Medulla oblongata (tissue), 1 donor: ENCODE results near the gene ZSWIM8.
"Not testable (repeated sequence)": the region's sequence is repeated elsewhere in the genome, so short reads cannot be mapped to it uniquely, and the experiment has no call there.

Experiments
- DNase-seq: peaks from one replicate; pipeline ENCODE4 v3.0.0-alpha.2; 2015; ENCODE audit errors: extremely low spot score

The ZSWIM8 gene

GRCh38 chr10:73795491-73795890 is 10.1 kb downstream of the ZSWIM8 start:
- not testable (repeated sequence) for DNase-seq

- not testable (repeated sequence) for DNase-seq
Measured at GRCh38 chr10:73796035-73796434, 10.6 kb downstream of the ZSWIM8 start.

DNA sequence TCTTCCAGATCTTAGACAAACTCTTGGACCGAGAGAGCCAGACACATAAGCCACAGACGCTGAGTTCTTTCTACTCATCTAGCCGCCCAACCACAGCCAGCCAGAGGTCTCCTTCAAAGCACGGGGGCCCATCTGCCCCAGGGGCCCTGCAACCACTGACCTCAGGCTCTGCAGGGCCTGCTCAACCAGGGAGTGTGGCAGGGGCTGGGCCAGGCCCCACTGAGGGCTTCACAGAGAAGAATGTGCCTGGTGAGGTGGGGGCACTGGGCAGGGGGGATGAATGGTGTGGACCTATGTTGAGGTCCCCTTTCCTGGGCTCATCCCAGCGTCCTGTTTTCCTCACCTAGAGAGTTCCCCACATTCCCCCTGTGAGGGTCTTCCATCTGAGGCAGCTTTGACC is 11.4 kb downstream of the ZSWIM8 start:
- no peak for DNase-seq

- no peak for DNase-seq
Measured at GRCh38 chr10:73797324-73798025, 12.1 kb downstream of the ZSWIM8 start.

GRCh38 chr10:73798087-73798486 is 12.7 kb downstream of the ZSWIM8 start:
- DNase-seq = no peak

DNA sequence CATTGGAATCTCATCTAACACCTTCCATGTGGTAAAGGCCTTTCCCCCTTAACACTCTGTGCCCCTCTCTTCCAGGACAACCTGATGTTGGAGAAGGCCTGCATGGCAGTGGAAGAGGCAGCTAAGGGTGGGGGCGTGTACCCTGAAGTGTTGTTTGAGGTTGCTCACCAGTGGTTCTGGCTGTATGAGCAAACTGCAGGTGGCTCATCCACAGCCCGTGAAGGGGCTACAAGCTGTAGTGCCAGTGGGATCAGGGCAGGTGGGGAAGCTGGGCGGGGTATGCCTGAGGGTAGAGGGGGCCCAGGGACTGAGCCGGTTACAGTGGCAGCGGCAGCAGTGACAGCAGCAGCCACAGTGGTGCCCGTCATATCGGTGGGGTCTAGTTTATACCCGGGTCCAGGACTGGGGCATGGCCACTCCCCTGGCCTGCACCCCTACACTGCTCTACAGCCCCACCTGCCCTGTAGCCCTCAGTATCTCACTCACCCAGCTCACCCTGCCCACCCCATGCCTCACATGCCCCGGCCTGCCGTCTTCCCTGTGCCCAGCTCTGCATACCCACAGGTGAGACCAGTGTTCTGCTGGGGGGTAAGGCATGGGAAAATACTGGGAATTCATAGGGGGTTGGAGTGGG is 13.6 kb downstream of the ZSWIM8 start:
- no peak for DNase-seq

DNA sequence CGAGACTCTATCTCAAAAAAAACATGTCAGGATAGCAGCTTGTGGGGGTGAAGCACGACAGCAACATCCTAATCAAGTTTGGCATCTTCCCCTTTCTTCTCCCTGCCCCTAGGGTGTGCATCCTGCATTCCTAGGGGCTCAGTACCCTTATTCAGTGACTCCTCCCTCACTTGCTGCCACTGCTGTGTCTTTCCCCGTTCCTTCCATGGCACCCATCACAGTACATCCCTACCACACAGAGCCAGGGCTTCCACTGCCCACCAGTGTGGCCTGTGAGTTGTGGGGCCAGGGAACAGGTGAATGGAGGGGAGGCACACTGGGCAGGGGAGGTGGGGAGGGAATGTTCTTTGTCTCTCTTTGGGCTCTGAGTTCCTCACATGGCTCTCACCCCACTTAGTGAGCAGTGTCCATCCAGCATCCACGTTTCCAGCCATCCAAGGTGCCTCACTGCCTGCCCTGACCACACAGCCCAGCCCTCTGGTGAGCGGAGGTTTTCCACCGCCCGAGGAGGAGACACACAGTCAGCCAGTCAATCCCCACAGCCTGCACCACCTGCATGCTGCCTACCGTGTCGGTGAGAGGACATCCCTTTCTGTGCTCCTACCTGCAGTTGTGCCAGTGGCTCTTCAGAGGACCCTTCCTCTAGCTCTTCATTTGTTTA is 14.6 kb downstream of the ZSWIM8 start:
- DNase-seq = no peak

- DNase-seq = no peak
Measured at GRCh38 chr10:73800560-73801252, 15.3 kb downstream of the ZSWIM8 start.

DNA sequence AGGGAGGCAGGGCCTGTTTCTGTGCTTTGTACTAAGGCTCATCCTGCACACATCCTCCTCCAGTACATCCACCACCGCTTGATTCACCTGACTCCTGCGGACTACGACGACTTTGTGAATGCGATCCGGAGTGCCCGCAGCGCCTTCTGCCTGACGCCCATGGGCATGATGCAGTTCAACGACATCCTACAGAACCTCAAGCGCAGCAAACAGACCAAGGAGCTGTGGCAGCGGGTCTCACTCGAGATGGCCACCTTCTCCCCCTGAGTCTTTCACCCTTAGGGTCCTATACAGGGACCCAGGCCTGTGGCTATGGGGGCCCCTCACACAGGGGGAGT is 15.8 kb downstream of the ZSWIM8 start:
- DNase-seq = no peak

DNA sequence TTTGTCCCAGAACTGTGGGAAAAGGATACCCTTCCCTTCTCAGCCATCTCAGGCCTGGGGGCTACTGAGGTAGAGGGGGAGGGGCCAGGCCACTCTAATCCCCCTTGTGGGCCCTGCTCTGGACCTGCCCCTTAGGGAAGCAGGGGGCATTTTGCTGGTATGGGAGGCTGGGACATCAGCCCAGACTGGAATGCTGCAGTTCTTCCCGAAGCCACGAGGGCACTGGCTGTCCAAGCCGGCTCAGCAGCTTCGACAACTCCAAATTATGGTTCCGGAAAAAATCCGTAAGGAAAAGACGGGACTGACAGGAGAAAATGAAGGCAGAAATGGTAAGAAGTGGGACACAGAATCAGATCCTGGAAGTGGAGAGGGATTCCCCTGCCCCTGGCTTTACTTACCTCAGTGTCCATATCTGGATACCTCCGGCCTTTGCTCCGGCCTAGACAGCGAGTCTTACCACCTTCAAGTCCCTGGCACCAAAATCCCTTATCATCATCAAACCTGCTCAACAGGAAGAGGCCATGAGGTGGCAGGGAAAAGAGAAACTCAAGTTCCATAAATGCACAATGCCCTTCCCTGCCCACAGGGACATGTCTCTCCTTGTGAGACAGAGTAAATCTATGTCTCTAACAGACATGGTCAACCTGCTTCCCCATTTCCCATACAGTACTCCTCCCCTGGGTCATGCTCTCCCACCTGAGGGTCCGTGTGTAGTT is 17.0 kb downstream of the ZSWIM8 start:
- DNase-seq = no peak

DNA sequence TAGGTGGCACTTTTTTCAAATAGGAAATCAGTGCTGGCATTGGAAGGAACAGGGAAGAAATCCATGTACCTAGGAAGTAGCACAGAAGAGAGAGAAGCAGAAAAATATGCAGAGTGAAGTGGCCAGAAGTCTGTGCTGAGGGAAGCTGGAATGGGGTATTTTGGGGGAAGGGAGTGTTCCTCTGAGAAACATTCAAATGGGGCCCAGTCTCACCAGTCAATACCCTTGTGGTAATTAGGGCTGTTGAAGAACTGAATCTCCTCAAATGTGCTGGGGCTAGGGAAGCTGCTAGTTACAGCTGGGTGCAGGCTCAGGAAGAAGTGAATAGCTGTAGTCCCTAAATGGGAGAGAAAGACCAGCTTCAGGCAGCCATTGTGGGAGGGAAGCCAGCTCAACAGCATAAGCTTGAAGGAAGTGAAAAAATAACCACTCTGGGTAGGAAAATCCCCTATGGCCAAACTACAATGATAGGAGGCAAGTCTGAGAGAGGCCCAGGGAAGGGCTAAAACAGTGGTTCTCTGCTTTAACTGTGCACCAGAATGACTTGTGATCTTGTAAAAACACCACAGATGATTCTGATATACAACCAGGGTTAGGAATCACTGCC is 18.4 kb downstream of the ZSWIM8 start:
- peak; percentile 39 for DNase-seq

DNA sequence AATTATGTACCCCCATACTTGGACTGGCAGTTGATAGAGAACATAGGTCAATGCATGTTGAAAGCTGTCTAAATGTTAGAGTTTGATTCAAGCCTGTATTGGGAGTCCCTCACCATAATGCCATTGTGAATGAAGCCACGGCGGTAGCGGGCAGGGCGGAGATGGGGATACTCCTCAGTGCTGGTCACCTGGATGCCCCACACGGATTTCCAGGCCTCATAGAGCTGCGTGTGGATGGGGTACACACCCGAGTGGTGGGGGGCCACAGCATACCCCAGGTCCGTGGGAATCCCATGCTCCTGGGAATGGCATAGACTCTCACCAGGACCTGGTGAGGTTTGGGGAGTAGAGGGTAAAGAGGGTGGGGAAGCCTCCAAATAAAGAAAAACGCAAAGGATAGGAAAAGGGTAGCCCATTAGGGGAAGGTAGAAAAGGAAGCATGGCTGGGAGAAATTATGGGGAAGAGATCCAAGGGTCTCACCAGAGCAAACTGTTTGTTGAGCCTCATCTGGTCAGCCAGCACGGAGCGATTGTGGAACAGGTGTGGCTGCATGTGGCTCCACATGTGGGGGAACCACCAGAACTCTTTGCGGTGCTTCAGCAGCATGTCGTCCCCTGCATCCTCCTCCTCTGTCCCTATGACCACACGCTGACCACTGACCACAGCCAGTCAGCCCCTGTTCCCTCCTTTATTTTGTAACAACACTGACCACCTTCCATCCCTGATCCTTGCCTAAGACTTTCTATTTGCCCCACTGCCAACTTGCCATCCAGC is 21.0 kb downstream of the ZSWIM8 start:
- no peak for DNase-seq

DNA sequence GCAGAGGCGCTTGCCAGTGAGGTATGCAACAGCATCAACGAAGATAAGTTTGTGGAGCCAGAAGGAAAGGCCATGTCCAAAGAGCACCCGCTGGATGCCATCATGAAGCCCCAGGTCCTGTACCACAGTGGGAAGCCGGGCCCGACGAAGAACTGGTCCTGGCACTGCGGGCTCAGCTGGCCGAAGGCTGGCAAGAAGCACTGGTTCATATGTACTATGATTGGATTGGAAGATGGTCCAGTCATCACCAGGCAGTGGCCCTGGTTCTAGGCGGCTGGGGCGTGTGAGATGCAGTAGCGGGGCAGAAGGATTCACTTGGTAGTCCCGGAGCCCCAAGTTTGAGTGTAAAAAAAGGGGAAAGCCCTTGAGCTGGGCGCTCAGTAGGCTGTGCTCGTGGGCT is 22.1 kb downstream of the ZSWIM8 start:
- no peak for DNase-seq

GRCh38 chr10:73808021-73808815 is 22.8 kb downstream of the ZSWIM8 start:
- no peak for DNase-seq

- no peak for DNase-seq
Measured at GRCh38 chr10:73809061-73809818, 23.8 kb downstream of the ZSWIM8 start.

GRCh38 chr10:73810358-73810734 is 24.9 kb downstream of the ZSWIM8 start:
- DNase-seq = no peak

DNA sequence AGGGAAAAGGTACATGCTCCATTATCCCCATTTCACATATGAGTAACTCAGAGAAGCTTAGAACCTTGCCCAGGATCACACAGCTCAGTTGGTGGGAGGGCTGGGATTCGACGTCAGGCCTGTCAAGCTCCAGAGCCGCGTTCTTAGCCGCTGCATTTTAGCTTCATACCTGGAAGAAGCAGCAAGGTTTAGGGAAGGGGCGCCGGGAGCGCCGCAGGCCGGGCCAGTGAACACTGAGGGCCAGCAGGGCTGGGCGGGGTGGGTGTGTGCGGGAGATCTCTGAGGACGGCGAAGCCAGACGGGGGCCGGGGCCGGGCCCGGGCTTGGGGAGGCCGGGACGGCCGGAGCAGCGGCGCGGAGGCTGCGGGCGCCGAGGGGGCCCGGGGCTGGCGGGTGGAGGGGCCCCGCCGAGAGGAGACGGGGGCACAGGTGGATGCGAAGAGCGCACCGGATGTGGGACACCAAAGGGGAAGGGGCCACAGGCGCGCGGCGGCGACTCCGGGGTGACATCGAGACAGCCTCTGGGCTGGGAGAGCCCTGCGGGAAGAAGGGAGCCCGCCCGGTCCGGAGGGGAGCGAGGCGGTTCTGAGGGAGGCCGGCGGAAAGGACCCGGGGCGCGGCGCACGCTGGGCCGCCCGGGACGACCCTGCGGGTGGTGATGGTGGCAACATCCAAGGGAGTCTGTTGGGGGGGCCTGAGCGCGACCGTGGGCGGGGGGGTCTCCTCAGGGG is 25.5 kb downstream of the ZSWIM8 start:
- DNase-seq = no peak

DNA sequence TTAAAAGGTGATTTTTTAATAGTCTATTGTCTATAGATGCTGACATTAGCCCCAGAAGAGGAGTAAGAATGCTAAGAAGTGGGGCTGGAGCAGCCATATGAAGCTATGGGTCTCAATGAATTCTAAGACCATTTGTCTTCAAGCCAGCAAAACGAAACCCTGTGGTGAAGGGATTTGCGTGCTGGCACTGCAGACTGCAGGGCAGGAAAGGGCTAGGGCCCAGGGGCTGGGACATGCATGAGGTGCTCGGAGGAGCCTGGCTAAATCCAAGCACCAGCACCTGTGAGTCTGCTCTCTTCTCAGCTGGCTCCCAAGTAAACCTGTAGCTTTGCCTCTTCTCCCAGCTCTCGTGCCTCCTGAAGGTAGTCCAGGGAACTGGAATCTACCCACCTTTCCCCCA is 27.3 kb downstream of the ZSWIM8 start:
- DNase-seq = no peak

DNA sequence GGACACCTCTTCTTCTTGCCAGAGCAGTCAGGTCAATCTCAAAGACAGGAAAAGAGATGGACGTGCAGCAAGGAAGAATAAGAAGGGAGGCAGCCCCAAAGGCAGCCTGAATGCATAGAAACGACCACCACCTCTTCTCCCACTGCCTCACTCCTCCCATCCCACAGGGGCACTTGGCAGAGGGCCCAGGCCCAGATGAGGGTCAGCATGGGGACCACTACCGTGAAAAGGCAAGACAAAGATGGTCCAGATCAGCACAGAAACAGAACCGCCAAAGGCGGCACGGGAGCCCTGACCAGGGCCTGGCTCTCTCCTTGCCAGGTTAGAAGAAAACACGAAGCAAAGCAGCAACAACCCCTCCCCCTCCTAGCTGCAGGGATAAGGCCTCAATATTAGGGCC is 27.9 kb downstream of the ZSWIM8 start:
- no peak for DNase-seq
